H1 (cell line): ENCODE measurements around the gene BHMT2. TPM values are rescaled to one million over a fixed set of nuclear protein-coding genes. Genes with fewer than 3 reads are reported as not detected.

ENCODE experiments used
- GABPA ChIP-seq: IDR thresholded peaks from 2 replicates; pipeline ENCODE4 v1.6.1; 2011; ENCODE audit warnings: mild to moderate bottlenecking, low read length, moderate library complexity, borderline replicate concordance; ENCODE audit not compliant: insufficient read depth
- KDM4A ChIP-seq: IDR thresholded peaks from one replicate; pipeline ENCODE4 v1.7.1; 2012; ENCODE audit warnings: low read depth, mild to moderate bottlenecking, moderate library complexity, low read length, inconsistent platforms; ENCODE audit not compliant: severe bottlenecking
- RBBP5 ChIP-seq: IDR thresholded peaks from 2 replicates; pipeline ENCODE4 v1.7.1; 2012; ENCODE audit warnings: low read depth, mild to moderate bottlenecking, inconsistent platforms, low read length, moderate library complexity, borderline replicate concordance
- SUZ12 ChIP-seq: fragments of 200-600 bp; sonication (generic); IDR thresholded peaks from 2 replicates; pipeline ENCODE4 v1.6.1; 2012; ENCODE audit warnings: mild to moderate bottlenecking, inconsistent platforms, low read length, moderate library complexity, mixed read lengths
- TCF12 ChIP-seq: IDR thresholded peaks from 2 replicates; pipeline ENCODE4 v1.6.1; 2011; ENCODE audit warnings: low read depth, mild to moderate bottlenecking, low read length
- polyA plus RNA-seq, 7 experiments: library from polyadenylated mRNA; depleted of rRNA in 3 of 7; stranded (reverse) in 5 of 7; unstranded in 2 of 7; fragments of >200 nt in 5 of 7; fragments of 200-250 nt in 2 of 7; gene quantifications; 1 replicate in 5 of 7; 2 replicates in 1 of 7; 4 replicates in 1 of 7; pipeline versions ENCODE4 v1.2.1 to v1.2.3, GENCODE V29; 2011 to 2013; ENCODE audit warnings: missing spikeins in 2 of 7, mixed read lengths in 2 of 7
- total RNA-seq: library from RNA; stranded (reverse); fragmentation: NEBNext Ultra II Directional; extraction: Animal tissue kit (Norgen Biotek cat#: 25700); gene quantifications from 2 replicates; pipeline ENCODE4 v1.2.1, GENCODE V29; 2021

BHMT2 gene
- total and polyA plus RNA-seq, 2 of the 8 experiments (the other 6 are each of a cell fraction or from before 2014, with no cell fraction given) = 0.11 TPM; not detected in 1

GRCh38 chr5:79111960-79112702 lies 42.6 kb downstream of the BHMT2 start (continued):
- 0 out of 2 replicates have a peak, but pooled peaks have one; percentile 23 for TF ChIP-seq RBBP5
- TF ChIP-seq GABPA = no peak
- peak; percentile 71; the same call in 1 of the 2 replicates for TF ChIP-seq SUZ12
- no peak for TF ChIP-seq TCF12
- peak; percentile 89 for TF ChIP-seq KDM4A
